NCI-H510A treated with DMSO at 0.1 percent for 48 hours (cell line): Measurements from ENCODE around the gene NAT8.
"Not testable (repeated sequence)": the region's sequence is repeated elsewhere in the genome, so short reads cannot be mapped to it uniquely, and the experiment has no call there.

Experiments
- DNase-seq: peaks from one replicate; lab custom pipeline; 2025; lab: John Stamatoyannopoulos, UW

NAT8 gene

DNA sequence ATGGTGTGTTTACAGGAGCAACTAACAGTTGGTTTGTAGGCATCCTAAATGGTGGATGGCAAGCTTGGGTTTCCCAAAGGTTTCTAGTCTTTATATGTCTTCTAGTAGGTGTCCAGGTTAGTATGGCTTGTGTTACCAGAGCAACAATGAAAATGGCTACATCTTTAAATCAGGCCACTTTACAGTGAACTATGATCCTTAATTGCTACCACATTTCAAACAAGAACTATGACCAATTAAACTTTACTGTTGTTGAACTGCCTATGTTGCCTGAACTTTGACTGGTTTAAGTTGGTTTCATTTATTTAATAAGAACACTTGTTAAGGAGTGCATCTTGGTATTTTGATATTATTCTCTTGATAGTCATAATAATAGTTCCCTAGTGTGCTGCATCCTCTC lies 5.2 kb downstream of the NAT8 start:
- DNase-seq, result not testable (repeated sequence)

DNA sequence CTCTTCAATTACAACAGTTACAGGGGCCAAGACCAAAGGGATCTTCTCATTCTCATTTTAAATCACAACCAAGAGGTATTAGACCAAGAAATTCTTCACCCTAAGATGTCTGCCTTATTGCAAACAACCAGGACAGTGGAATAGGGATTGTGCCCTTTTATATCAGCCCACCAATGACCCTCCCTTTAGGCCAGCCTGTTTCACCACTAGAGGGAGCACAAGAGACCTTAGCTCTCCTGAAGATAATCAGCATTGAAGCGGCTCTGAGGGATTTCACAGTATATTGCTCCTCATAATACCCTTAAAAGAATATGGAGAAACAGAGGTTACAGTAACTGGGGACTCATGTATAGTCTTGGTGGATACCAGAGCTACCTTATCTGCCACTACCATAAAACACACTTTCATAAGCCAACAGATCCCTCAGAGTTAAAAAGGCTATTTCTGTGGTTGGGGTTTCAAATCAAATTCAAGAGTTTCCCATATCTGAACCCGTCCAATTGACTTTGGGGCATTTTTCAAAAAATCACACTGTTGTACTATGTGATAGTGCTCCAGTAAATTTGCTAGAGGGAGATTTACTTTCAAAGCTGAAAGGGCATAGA lies 11.5 kb downstream of the NAT8 start:
- DNase-seq, result not testable (repeated sequence)

GRCh38 chr2:73628493-73628892 lies 13.7 kb downstream of the NAT8 start:
- not testable (repeated sequence) for DNase-seq

- not testable (repeated sequence) for DNase-seq
Observed at GRCh38 chr2:73626237-73626636, 16.0 kb downstream of the NAT8 start.

- not testable (repeated sequence) for DNase-seq
Observed at GRCh38 chr2:73624625-73625024, 17.6 kb downstream of the NAT8 start.

DNA sequence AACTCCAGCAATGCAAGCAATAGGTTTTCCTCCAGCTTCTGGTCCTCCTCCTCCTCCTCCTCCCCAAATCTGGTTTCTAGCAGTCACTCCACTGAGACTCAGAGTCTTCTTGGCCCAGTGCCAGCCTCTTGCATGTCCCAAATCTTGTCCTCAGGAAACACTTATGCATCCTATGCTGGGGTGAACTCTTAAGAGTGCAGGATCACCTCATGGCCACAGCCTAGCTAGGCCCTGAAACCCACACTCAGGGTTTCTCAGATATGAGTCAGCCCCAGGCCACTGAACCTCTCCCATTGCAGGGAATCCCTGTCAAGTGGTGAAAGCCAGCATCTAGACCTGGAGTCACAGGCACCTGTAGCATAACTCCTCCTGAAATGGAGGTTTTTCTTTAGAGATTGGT lies 18.2 kb downstream of the NAT8 start:
- not testable (repeated sequence) for DNase-seq

DNA sequence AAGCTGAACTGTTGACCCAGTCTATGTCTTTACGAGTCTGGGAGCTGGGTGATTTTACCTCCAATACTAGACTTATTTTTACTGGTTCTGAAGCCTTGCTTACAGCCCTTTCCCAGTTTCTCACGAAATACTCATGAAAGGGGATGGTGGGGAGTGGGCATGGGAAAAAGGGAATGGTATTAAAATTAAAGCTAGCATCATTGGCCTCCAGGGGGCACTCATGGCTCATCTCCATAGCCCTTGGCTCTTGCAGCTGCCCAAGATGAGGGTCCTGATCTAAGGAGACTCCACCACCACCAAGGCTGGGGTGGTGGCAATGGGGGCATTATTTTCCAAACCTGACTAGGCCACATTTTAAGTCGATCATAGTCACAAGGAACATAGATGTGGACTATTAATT lies 22.3 kb downstream of the NAT8 start:
- DNase-seq, result not testable (repeated sequence)

DNA sequence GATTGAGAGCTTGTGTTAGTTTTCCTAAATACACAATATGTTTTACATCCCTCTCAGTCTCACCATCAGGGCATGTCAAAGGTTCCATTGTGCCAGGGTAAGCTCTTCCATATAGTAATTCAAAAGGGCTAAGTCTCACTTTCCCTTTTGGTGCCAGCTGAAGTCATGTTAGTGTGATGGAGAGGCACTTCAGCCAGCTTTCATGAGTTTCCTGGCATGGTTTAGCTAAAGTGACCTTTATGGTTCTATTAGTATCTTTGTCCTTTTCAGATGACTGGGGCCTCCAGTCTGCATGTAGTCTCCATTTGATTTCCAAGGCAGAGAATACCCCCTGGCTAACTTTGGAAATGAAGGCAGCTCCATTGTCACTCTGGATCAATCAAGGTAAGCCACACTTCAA lies 27.2 kb downstream of the NAT8 start:
- no peak for DNase-seq

DNA sequence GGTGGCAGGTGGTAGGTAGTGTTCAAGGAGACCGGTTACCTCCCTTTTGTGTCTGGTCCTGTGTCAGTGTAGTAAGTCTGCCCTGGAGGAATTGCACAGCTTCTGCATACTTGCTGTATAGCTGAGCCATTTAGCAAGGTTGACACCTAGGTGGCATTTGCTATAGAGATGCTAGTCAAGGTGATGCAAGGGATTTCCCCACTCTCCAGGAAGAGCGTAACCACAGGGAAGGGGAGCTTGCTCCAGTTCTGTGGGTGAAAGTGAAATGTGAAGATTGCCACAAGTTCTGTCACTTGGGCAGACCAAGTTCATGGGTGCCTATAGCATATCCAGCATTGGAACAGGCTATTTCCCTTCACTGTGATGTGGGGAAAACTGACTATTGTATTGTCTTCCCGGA lies 28.1 kb downstream of the NAT8 start:
- DNase-seq, result no peak

DNA sequence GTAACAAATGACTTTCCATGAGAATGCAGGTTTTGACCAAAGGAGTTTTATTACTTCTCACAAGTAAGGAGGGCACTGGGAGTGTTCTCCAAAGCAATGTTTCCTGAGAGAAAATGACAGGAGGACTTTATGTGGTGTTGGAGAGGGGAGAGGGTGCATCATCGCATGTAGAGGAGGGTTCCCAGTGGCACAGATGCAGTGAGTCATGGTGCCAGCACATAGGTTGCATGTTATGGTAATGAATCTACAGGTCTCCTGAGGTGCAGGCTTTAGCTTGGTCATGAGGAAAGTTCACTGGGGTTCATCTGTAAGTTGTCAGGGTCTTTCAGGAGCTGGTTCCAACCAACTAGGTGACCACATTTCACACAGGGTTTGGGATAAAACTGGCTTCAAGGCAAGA lies 30.4 kb downstream of the NAT8 start:
- DNase-seq, result no peak

DNA sequence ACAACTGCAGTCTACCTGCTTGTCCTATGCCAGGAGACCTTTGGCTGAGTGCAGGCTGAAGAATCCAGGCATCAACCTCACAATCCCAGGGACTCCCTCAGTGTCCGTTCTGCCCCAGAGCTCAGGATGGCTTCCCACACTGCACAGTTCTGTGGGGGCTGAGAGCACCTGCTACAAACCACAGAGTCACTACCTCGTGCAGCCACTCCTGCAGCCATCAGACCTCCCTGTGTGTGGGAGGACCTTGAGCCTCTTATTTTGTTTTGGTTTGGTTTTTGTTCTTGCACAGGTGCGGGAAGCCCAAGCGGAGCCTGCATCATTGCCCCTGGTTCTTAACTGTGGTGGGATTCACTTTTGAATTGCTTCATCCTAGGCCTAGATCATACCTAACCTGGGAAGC lies 31.0 kb downstream of the NAT8 start:
- DNase-seq, result no peak

- DNase-seq, result no peak
Observed at GRCh38 chr2:73610111-73610510, 32.1 kb downstream of the NAT8 start.

DNA sequence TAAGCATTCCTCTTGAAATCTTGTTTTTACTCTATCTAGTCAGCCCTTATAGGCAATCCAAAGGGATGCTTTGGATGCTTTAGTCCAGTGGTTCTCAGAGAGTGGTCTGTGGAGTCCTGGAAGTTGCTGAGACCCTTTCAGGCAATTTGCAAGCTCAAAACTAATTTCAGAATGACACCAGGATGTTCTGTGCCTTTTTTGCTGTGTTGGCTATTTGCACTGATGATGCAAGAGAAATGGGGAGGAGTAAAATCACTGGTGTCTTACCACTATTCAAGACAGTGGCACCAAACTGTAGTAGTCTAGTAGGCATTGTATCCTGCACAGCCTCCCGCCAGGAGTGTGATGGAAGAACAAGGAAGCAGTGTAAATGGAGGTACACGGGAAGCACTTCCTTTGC lies 37.6 kb downstream of the NAT8 start:
- DNase-seq, result not testable (repeated sequence)

DNA sequence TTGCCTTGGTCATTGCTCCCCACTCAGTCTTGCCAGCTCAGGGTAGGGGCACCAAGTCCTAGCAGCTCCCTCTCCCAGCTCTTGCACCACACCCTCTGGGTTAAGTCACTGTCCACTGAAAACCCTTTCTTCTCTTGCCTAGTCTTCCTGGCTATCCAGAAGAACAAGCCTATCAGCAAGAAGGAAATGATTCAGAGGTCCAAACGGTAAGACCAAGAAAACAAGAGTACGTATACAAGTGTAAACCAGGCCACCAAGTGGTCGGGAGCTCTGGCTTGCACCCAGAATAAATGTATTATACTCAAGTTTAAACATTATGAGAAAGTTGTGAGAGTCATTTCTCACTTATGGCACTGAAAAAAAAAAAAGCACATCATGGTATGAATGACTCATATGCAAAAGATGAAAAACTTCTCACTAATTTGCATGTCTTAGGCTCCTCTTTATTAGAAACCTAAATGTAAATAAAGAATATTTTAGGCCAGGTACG lies 39.1 kb downstream of the NAT8 start:
- DNase-seq, result not testable (repeated sequence)

GRCh38 chr2:73601780-73602179 lies 40.4 kb downstream of the NAT8 start:
- no peak for DNase-seq

- DNase-seq, result no peak
Observed at GRCh38 chr2:73594251-73594650, 48.0 kb downstream of the NAT8 start.

DNA sequence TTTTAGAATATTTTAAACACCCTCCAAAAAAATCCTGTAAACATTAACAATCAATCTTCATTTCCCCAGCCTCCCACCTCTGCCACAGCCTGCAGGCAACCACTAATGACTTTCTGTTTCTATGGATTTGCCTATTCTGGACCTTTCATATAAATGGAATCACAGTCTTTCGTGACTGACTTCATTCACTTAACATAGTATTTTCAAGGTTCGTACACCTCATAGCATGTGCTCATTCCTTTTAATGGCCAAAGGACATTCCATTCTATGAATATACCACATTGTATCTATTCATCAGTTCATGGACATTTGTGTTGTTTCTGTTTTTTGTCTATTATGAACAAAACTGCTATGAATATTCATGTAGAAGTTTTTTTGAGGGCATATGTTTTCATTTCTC lies 48.5 kb downstream of the NAT8 start:
- no peak for DNase-seq
